ENCODE results near the gene ZNF592.

The ZNF592 gene

GRCh38 chr15:84827246-84827645 lies 78.9 kb downstream of the ZNF592 start:
- TF ChIP-seq CTCF (IDR thresholded peaks at IDR 0.05; ENCODE audit: control extremely low read depth, extremely low read depth, low read depth, missing control alignments): no peak
- no peak for DNase-seq (ENCODE audit: extremely low spot score)
- POLR2A ChIA-PET: no interaction called here
- CTCF ChIA-PET: interaction anchor here (0.7 to 2.3 kb wide), 4 partner anchors 9 to 101 kb away, joined by 3 to 8 read pairs (median 5); no protein-coding TSS in a partner anchor

GRCh38 chr15:84828086-84828908 lies 79.9 kb downstream of the ZNF592 start:
- ChIA-PET CTCF (interaction anchor here (1.1 to 2.3 kb wide), 4 partner anchors 9 to 100 kb away, joined by 3 to 8 read pairs (median 6); no protein-coding TSS in a partner anchor), POLR2A (no interaction called here)
- no peak for DNase-seq (ENCODE audit: extremely low spot score)
- no peak for TF ChIP-seq CTCF (IDR thresholded peaks at IDR 0.05; ENCODE audit: control extremely low read depth, extremely low read depth, low read depth, missing control alignments)

GRCh38 chr15:84829428-84829827 lies 81.0 kb downstream of the ZNF592 start:
- ChIA-PET CTCF (interaction anchor here (2.3 kb wide), 1 partner anchor 99 kb away, joined by 8 read pairs; no protein-coding TSS in a partner anchor), POLR2A (no interaction called here)
- no peak for DNase-seq (ENCODE audit: extremely low spot score)
- TF ChIP-seq CTCF (IDR thresholded peaks at IDR 0.05; ENCODE audit: control extremely low read depth, extremely low read depth, low read depth, missing control alignments): no peak

GRCh38 chr15:84830036-84830435 lies 81.6 kb downstream of the ZNF592 start:
- no peak for TF ChIP-seq CTCF (IDR thresholded peaks at IDR 0.05; ENCODE audit: control extremely low read depth, extremely low read depth, low read depth, missing control alignments)
- DNase-seq (ENCODE audit: extremely low spot score): no peak
- ChIA-PET CTCF (no interaction called here), POLR2A (no interaction called here)

GRCh38 chr15:84831028-84831427 lies 82.6 kb downstream of the ZNF592 start:
- DNase-seq (ENCODE audit: extremely low spot score): no peak
- CTCF ChIA-PET: interaction anchor here (2.7 kb wide), 1 partner anchor 9 kb away, joined by 8 read pairs; no protein-coding TSS in a partner anchor
- no peak for TF ChIP-seq CTCF (IDR thresholded peaks at IDR 0.05; ENCODE audit: control extremely low read depth, extremely low read depth, low read depth, missing control alignments)
- POLR2A ChIA-PET: no interaction called here

GRCh38 chr15:84831613-84832012 lies 83.2 kb downstream of the ZNF592 start:
- no peak for DNase-seq (ENCODE audit: extremely low spot score)
- ChIA-PET POLR2A (no interaction called here), CTCF (interaction anchor here (2.1 to 2.7 kb wide), 2 partner anchors 10 to 47 kb away, joined by 5 to 8 read pairs; no protein-coding TSS in a partner anchor)

More at GRCh38 chr15:84831613-84832012, 83.2 kb downstream of the ZNF592 start:
- TF ChIP-seq CTCF (IDR thresholded peaks at IDR 0.05; ENCODE audit: control extremely low read depth, extremely low read depth, low read depth, missing control alignments): no peak
